Inflammatory macrophage treated with lipopolysaccharide for 1 hour (primary cell): ENCODE data around the gene NDUFS2.

Experiments
- DNase-seq, 2 donors: peaks; one replicate each; pipeline ENCODE4 v3.0.0-alpha.2; 2020 to 2022

The NDUFS2 gene

DNA sequence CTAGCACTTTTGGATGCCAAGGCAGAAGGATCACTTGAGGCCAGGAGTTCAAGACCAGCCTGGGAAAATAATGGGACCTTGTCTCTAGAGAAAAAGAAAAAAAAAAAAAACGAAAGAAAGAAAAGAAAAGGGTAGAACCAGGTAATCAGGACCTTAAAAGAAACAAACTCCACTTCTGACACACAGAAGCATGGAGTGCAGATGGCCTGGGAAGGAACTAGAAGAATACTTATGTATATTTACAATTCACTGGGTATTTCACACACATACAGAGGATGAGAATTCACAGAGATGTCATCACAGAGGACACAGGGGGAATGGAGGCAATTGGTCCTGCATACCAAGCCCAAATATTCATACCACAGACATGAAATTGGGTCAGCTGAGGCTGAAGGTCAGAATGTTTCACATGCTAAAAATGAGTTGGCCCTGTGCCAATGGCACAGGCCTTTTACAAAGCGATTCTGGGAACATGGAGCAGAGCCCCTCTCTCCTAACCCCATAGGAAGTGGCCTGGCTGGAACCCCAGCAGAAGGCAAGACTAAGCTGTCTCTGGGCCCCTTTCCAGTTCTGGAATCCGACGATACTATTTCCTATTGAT is 29.3 kb upstream of the NDUFS2 start:
- DNase-seq, result no peak

- DNase-seq, result no peak
Measured at GRCh38 chr1:161173711-161174110, 28.5 kb upstream of the NDUFS2 start.

GRCh38 chr1:161174911-161175310 is 27.3 kb upstream of the NDUFS2 start:
- no peak for DNase-seq

GRCh38 chr1:161175771-161176453 is 26.3 kb upstream of the NDUFS2 start:
- no peak for DNase-seq

GRCh38 chr1:161176468-161177111 is 25.6 kb upstream of the NDUFS2 start:
- no peak for DNase-seq

GRCh38 chr1:161177112-161177935 is 24.8 kb upstream of the NDUFS2 start, which contains the start of gene B4GALT3:
Gene B4GALT3, minus strand, starts transcription at chr1:161177507. Its CDS starts 1,447 bp downstream, at chr1:161176060.
- peak; percentile 75 to 94 for DNase-seq

- no peak for DNase-seq
Measured at GRCh38 chr1:161177936-161178244, 24.3 kb upstream of the NDUFS2 start.

DNA sequence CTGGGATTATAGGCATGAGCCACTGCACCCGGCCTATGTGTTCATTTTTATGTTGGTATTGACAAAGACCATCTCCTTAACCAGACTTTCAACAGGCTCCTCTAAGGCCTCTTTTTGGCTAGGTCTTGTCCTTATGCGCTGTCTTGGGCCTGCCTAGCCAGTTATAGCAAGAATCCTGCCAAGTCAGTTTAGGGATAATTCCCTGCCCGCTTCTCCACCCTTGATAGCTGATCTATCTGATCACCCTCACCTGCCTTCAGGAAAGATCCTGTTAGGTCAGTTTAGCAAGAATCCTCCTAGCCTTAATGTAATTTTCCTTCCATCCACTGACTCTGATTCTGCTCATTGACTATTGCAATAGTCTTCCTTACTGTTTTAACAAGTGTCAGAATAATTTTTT is 22.5 kb upstream of the NDUFS2 start:
- no peak for DNase-seq

- peak in 1 of 2 donors; percentile 41 for DNase-seq
Measured at GRCh38 chr1:161180639-161181038, 21.5 kb upstream of the NDUFS2 start.

- DNase-seq, result peak; percentile 27 to 42
Measured at GRCh38 chr1:161182214-161182613, 20.0 kb upstream of the NDUFS2 start.

DNA sequence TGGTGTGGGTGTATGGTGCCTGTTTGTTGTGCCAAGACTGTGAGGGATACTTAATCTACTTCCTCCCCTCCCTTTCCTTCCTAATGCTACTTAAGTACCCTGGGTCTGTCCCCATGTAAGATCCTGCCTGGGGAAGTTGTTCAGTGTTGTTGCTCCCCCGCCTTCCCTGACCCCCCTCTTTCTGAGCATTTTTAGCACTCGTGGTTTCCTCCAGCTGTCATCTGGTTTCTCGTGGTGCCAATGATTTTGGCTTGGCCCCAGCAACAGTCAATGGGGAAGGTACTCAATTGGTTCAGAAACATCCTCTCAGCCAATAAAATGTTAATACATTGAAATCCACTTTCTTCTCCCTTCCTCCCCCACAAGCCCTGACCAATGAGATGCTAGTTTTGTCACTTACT is 16.9 kb upstream of the NDUFS2 start:
- peak; percentile 88 to 94 for DNase-seq

DNA sequence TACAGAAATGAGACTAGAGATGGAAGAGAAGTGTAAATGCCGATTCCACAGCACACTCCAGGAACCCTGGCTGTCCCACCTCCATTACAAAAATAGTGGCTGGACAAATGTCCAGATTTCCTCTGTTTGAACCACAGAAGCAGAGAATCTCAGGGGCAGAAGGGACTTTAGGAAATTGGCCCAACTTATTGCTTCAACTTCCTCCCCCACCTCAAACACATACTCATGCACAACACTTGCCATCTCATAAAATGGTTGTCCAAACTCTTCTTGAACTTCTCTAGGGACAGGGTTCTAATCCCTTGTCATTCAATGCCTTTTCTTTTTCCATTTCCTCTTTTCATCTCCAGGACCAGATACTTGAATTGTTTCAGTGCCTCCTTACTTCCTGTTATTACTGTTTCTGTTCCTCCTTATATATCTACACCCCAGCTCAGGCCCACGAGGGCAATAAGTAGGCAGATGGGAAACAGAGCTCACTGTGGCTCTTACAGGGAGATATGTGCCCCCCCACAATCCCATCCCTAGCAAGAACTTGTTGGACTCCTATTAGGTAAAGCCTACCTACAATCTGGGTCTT is 16.3 kb upstream of the NDUFS2 start:
- DNase-seq, result peak; percentile 74 to 88

GRCh38 chr1:161187311-161187710 is 14.9 kb upstream of the NDUFS2 start:
- no peak for DNase-seq

GRCh38 chr1:161188381-161188780 is 13.8 kb upstream of the NDUFS2 start:
- DNase-seq, result no peak

- no peak for DNase-seq
Measured at GRCh38 chr1:161189036-161189435, 13.1 kb upstream of the NDUFS2 start.

GRCh38 chr1:161190962-161191521 is 11.1 kb upstream of the NDUFS2 start:
- no peak for DNase-seq

DNA sequence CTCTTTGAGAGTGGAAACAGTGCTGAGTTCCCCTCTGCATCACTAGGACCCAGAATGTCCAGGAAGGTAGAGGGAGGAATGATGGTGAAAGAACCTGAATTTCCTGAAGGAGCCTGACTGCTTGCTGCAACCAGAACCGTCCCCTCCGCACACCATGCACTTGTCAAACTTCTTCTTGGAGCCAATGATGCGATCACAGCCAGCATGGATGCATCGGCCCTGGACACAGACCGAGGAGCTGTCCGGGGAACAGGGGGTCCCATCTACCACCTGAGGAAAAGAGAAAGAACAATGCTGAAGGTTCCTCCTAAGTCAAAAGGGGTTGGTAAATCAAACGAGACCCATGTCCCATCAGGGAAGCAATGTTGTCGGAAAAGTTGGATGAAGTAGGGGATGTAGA is 10.2 kb upstream of the NDUFS2 start:
- DNase-seq, result no peak

DNA sequence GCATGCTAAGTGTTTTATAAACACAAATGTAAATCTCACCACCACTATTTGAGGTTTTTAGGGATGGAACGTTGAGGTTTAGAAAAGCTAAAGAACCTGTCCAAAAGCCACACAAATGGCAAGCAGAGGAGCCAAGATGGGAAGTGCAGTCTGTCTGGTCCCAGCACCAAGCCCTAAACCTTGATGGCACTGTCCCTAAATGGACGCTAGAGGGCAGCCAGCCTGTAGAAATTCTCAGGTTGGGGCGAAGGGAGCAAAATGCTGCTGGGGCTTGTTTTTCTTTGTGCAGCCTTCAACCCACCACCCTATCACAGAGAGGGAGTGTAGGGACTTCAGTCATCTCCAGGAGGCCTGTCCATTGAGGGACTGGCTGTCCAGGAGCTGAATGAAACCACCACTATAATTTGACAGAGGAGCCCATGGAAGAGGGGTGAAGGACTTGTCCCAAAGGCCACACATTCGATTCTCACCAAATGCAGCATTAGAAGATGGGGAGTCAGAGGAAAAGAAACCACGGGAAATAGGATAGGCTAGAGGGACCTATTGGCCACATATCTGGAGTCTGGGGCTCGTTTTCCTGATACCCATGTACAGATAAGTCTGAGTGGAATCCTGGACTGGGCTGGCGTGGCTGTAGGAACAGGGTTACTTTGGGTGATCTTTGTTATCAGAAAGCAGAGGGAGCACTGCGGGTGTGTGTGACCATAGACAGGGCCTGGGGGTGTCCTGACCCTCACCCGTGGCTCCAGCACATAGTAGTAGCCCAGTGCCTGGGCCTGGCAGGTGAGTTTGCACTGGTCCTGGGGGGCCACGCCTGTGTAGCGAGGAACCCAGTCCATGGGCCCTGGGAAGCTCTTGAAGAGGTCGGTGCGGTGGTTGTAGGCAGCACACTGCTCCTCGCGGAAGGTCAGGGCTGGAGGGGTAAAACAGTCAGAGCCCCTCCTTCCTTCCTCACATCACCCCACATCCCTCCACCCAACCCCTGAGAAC is 9.4 kb upstream of the NDUFS2 start:
- DNase-seq, result peak; percentile 62 to 86

GRCh38 chr1:161193561-161194235 is 8.5 kb upstream of the NDUFS2 start:
- DNase-seq, result no peak

- peak; percentile 61 to 64 for DNase-seq
Measured at GRCh38 chr1:161195171-161195570, 7.0 kb upstream of the NDUFS2 start.

DNA sequence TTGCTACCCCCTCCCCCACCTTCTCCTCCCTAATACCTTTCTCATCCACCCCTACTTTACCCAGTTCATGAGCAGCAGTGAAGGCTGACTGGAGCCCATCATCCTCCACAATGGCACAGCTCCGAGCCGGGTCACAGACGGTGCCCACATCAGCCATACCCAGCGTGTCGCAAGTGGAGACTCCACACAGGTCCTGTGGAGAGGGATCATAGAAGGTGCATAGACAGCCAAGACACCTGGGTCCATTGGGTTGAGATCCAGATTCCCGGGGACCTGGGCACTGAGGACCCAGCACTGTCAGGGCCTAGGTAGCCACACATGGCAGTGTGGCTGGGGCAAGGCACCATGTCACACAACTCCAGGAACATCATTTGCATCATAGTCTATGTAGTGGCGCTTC is 6.1 kb upstream of the NDUFS2 start:
- DNase-seq, result no peak
